Activated T-helper 1 cell treated with anti-CD3 and anti-CD28 coated beads, Interleukin-2, amount 50 U/mL, for 16 hours (primary cell): ENCODE data around the gene ARHGAP26.
A peak's percentile ranks its signal among the peaks of the same experiment; 100 is the strongest.
"Not testable (repeated sequence)": the region's sequence is repeated elsewhere in the genome, so short reads cannot be mapped to it uniquely, and the experiment has no call there.

Source experiments
- DNase-seq, 2 donors: peaks; one replicate each; pipeline ENCODE4 v3.0.0-alpha.2; 2020; ENCODE audit warnings: low read depth in 1 of 2, low spot score in 1 of 2

ARHGAP26 gene

GRCh38 chr5:142977363-142978051 is 207.3 kb downstream of the ARHGAP26 start:
- DNase-seq: peak in 1 of 2 donors; percentile 20

DNA sequence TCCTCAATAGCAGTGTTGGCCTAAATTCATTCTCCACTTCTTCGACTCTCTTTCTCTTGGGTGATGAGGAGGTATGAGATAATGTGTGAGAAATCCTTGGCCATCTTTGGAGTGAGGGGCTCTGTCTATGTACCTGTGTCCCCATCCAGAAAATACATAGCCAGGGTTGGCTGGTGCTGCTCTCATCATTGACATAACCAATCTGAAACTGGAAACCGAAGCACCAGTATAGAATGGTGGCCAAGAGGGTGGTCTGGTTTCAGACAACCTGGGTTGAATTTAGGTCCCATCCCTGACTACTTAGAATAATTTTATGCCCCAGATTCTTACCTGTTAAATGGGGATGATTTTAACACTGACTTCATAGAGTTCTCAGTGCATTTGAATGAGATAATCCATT is 208.1 kb downstream of the ARHGAP26 start:
- no peak for DNase-seq

GRCh38 chr5:142978726-142979125 is 208.5 kb downstream of the ARHGAP26 start:
- DNase-seq: no peak

GRCh38 chr5:142979636-142980035 is 209.5 kb downstream of the ARHGAP26 start:
- DNase-seq: no peak

DNA sequence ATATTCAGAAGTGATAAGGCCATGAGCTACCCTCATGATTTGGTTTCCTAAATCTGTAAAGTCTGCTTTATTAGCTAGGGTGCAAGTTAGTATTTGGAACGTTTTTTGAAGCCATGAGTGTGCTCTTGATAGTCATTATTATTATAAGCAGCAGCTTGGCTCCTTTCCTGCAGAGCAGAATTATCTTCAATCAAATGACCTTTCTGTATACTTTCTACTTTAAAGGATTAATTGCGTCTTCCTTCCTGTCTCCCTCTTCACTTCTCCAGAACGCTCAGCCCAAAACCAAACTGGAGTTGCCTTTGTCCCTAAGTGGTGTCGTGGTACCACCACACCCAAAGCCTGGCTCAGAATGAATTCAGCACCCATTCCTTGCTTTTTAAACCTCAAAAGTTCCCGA is 211.3 kb downstream of the ARHGAP26 start:
- DNase-seq: no peak

- no peak for DNase-seq
These were observed 212.0 kb downstream of the ARHGAP26 start for GRCh38 chr5:142981886-142982820.

- DNase-seq: no peak
These were observed 212.6 kb downstream of the ARHGAP26 start for GRCh38 chr5:142982821-142983200.

GRCh38 chr5:142984011-142984410 is 213.8 kb downstream of the ARHGAP26 start:
- DNase-seq: no peak

- DNase-seq: no peak
These were observed 214.3 kb downstream of the ARHGAP26 start for GRCh38 chr5:142984525-142984924.

GRCh38 chr5:142989270-142989669 is 219.1 kb downstream of the ARHGAP26 start:
- DNase-seq: not testable (repeated sequence)

DNA sequence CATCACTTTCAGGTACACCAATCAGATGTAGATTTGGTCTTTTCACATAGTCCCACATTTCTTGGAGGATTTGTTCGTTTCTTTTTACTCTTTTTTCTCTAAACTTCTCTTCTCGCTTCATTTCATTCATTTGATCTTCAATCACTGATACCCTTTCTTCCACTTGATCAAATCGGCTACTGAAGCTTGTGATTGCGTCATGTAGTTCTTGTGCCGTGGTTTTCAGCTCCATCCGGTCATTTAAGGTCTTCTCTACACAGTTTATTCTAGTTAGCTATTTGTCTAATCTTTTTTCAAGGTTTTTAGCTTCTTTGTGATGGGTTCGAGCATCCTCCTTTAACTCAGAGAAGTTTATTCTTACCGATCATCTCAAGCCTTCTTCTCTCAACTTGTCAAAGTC is 219.9 kb downstream of the ARHGAP26 start:
- DNase-seq: not testable (repeated sequence)

GRCh38 chr5:142994218-142994617 is 224.0 kb downstream of the ARHGAP26 start:
- no peak for DNase-seq

GRCh38 chr5:142995621-142996020 is 225.4 kb downstream of the ARHGAP26 start:
- DNase-seq: not testable (repeated sequence)

GRCh38 chr5:142997591-142997990 is 227.4 kb downstream of the ARHGAP26 start:
- DNase-seq: no peak

GRCh38 chr5:142998316-142999020 is 228.3 kb downstream of the ARHGAP26 start:
- no peak for DNase-seq

- DNase-seq: not testable (repeated sequence)
These were observed 230.4 kb downstream of the ARHGAP26 start for GRCh38 chr5:143000551-143000950.

DNA sequence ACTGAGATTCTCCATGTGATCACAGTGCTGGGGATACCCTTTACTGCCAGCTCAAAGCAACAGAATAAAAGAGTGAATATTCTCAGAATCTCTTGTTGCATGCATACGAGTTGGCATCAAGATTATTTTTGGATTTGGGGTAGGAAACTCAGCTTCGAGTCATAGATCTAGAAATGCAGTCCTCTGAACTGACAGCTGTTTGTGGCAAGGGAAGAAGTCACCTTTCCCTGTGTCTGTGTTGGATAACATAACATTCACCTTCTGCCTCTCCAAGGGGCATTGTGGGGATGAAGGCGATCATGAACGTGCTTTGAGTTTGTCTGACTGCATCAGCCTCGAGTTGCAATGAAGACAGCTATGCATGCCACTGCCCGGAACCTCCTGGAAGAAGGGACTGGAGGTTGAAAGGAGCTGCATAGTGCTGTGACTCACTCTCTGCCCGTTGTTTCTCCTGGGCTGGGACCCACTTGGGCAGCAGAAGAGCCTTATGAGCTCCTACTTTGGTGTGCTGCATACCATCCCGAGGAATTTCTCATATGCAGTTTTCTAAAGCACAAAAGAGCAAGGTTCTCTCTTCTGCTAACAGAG is 231.7 kb downstream of the ARHGAP26 start:
- no peak for DNase-seq

DNA sequence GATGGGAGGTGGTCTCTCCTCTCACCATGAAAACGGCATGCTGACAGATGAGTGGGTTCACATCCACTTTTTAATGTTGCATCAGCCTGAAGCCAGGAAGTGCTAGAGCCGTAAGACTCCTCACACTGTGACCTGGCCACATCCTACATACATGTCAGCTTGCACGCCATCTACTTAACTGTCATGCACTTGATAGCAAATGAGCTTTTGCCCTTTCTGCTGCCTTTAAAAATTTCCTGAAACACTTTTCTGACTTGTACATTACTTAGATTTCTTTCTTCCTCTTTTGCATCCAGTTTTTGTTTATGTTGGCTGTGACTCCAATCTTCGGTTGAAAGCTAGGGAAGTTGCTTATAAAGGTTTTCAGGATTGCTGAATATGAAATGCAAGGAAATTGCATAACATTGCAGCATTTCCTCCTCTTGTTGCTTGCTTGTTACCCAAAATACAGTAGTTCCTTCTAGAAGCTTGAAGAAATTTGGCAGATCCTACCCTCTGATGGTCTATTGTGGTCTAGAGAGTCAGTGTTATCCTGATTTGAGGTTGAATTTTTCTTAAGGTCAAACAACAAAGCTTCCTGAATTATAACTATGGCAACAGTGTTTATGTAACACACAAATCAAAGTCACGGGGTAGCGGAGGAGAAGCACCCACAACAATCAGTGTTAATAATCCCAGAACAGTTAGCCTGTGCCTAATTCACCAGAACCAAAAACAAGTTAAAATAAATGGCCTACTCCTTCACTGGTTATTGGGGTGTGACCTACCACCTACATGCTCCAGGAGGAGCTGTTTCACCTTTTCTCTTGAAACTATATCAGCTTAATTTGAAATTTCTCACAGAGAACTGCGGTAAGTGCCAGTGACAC is 232.5 kb downstream of the ARHGAP26 start:
- DNase-seq: peak in 1 of 2 donors; percentile 33

DNA sequence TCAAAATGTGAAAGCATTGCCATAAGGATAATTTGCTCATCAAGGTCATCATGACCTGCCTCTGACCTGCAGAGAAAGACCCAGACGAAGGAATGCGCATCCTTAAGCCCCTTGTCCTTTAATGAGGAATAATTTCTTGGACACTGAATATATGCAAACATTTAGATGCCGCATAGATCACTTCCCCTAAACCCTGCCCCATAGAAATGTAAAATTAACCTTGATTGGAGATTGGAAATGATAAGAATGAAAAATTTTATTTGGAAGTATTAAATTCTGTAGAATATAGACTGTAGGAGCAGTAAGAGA is 233.1 kb downstream of the ARHGAP26 start:
- DNase-seq: no peak

DNA sequence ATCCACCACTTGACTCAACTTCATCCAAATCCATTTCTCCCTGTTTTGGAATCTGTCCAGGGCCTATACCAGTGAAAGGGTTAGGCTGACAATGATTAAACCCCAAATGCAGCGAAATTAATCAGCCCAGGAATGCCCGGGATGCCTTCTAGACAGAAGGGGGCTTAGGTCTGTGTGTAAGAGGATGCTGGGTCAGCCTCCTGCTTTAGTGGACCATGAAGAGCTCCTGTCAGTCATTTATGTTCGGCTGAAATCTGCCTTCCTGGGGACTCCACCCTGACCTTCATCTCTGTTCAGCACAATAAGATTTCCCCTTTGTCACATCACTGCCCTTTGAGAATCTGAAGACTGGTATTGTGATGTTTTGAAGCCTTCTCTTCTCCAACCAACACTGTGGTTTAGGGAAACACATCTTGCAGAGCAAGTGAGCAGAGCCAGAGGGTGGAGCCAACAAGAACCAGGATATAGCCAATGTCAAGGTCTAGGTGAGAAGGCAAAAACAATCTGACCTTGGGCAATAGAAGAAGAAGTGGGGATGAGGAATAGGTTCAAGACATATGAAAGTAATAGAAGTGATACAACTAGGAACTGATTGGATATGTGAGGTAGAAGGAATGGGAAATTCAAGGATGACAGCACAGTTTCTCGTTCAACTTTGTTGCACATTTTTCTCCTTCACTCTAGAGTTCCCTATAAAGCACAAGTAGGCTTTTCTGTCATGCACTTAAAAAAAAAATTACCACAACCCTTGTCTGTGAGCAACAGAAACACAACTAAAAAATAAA is 234.4 kb downstream of the ARHGAP26 start:
- no peak for DNase-seq
